ENCODE data around the gene GALNT9.

Gene GALNT9

DNA sequence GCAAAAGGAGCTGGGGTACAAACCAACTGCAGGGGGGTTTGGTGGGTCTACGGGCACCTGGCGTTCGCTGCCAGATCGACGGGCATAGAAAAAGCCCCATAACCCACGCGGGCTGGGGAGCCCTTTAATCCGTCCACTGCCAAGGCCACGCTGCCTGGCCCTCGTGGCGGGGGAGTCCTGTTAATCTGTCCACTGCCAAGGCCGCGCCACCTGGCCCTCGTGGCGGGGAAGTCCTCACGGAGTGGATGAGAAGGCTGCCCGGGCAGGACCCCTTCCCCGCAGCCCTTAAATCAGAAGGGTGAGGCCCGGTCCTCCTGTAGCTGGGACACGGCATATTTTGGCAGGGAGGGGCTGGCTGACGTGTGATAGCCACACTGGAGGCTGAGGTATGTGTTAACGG, 99.0 kb downstream of the GALNT9 start:
- TF ChIP-seq ISL1 (CRISPR knock-in tag; IDR thresholded peaks at IDR 0.05) (no peak), OSR1 (CRISPR knock-in tag; IDR thresholded peaks at IDR 0.05) (no peak), ZNF8 (CRISPR knock-in tag; IDR thresholded peaks at IDR 0.05) (no peak), RARB (CRISPR knock-in tag; IDR thresholded peaks at IDR 0.05) (no peak), ZC3H10 (CRISPR knock-in tag; IDR thresholded peaks at IDR 0.05) (no peak), BACH2 (CRISPR knock-in tag; IDR thresholded peaks at IDR 0.05; ENCODE audit: borderline replicate concordance) (no peak), ZNF70 (CRISPR knock-in tag; IDR thresholded peaks at IDR 0.05) (no peak)
- TF ChIP-seq, protein P1, sequence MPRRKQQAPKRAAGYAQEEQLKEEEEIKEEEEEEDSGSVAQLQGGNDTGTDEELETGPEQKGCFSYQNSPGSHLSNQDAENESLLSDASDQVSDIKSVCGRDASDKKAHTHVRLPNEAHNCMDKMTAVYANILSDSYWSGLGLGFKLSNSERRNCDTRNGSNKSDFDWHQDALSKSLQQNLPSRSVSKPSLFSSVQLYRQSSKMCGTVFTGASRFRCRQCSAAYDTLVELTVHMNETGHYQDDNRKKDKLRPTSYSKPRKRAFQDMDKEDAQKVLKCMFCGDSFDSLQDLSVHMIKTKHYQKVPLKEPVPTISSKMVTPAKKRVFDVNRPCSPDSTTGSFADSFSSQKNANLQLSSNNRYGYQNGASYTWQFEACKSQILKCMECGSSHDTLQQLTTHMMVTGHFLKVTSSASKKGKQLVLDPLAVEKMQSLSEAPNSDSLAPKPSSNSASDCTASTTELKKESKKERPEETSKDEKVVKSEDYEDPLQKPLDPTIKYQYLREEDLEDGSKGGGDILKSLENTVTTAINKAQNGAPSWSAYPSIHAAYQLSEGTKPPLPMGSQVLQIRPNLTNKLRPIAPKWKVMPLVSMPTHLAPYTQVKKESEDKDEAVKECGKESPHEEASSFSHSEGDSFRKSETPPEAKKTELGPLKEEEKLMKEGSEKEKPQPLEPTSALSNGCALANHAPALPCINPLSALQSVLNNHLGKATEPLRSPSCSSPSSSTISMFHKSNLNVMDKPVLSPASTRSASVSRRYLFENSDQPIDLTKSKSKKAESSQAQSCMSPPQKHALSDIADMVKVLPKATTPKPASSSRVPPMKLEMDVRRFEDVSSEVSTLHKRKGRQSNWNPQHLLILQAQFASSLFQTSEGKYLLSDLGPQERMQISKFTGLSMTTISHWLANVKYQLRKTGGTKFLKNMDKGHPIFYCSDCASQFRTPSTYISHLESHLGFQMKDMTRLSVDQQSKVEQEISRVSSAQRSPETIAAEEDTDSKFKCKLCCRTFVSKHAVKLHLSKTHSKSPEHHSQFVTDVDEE (CRISPR knock-in tag; IDR thresholded peaks at IDR 0.05), result no peak
- ATAC-seq, result no peak

DNA sequence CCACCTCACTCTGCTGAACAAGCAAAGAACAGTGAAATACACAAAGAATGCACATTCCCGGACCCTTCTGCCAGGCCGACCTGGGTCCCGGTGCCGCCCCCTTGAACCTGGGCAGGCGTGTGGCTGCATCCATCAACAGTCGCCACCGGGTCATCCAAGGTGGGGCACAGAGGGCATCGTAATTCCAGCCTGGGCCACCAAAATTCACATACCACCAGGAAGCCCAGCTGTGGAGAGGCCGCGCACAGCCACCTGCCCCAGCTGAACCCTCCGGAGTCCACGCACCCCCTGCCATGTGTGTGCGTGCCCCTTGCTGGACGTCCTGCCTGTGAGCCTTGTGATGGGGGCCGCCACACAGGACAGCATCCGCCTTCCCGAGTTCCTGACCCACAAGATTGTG, 99.5 kb downstream of the GALNT9 start:
- TF ChIP-seq ZFP3 (CRISPR knock-in tag; IDR thresholded peaks at IDR 0.05) (no peak), BACH2 (CRISPR knock-in tag; IDR thresholded peaks at IDR 0.05; ENCODE audit: borderline replicate concordance) (no peak), TCF4 (CRISPR knock-in tag; IDR thresholded peaks at IDR 0.05; ENCODE audit: borderline replicate concordance) (no peak), ZNF565 (CRISPR knock-in tag; conservative IDR thresholded peaks at IDR 0.05; ENCODE audit: low read depth) (no peak), ZNF70 (CRISPR knock-in tag; IDR thresholded peaks at IDR 0.05) (no peak), ARNTL (CRISPR knock-in tag; IDR thresholded peaks at IDR 0.05; ENCODE audit: borderline replicate concordance, low read depth) (no peak), SNAI2 (CRISPR knock-in tag; IDR thresholded peaks at IDR 0.05) (no peak), ZNF8 (CRISPR knock-in tag; IDR thresholded peaks at IDR 0.05) (no peak), CSDC2 (CRISPR knock-in tag; IDR thresholded peaks at IDR 0.05) (no peak), ISL1 (CRISPR knock-in tag; IDR thresholded peaks at IDR 0.05) (no peak), ZFP30 (CRISPR knock-in tag; IDR thresholded peaks at IDR 0.05) (no peak), TOX (CRISPR knock-in tag; IDR thresholded peaks at IDR 0.05; ENCODE audit: borderline replicate concordance) (no peak), RARB (CRISPR knock-in tag; IDR thresholded peaks at IDR 0.05) (no peak), PPARA (CRISPR knock-in tag; IDR thresholded peaks at IDR 0.05; ENCODE audit: borderline replicate concordance) (no peak)
- TF ChIP-seq, protein P2, sequence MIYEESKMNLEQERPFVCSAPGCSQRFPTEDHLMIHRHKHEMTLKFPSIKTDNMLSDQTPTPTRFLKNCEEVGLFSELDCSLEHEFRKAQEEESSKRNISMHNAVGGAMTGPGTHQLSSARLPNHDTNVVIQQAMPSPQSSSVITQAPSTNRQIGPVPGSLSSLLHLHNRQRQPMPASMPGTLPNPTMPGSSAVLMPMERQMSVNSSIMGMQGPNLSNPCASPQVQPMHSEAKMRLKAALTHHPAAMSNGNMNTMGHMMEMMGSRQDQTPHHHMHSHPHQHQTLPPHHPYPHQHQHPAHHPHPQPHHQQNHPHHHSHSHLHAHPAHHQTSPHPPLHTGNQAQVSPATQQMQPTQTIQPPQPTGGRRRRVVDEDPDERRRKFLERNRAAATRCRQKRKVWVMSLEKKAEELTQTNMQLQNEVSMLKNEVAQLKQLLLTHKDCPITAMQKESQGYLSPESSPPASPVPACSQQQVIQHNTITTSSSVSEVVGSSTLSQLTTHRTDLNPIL (CRISPR knock-in tag; IDR thresholded peaks at IDR 0.05; ENCODE audit: low read depth), result no peak
- TF ChIP-seq, protein P3, sequence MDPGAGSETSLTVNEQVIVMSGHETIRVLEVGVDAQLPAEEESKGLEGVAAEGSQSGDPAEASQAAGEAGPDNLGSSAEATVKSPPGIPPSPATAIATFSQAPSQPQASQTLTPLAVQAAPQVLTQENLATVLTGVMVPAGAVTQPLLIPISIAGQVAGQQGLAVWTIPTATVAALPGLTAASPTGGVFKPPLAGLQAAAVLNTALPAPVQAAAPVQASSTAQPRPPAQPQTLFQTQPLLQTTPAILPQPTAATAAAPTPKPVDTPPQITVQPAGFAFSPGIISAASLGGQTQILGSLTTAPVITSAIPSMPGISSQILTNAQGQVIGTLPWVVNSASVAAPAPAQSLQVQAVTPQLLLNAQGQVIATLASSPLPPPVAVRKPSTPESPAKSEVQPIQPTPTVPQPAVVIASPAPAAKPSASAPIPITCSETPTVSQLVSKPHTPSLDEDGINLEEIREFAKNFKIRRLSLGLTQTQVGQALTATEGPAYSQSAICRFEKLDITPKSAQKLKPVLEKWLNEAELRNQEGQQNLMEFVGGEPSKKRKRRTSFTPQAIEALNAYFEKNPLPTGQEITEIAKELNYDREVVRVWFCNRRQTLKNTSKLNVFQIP (CRISPR knock-in tag; IDR thresholded peaks at IDR 0.05; ENCODE audit: borderline replicate concordance, low read depth), result no peak
- TF ChIP-seq, protein P4, sequence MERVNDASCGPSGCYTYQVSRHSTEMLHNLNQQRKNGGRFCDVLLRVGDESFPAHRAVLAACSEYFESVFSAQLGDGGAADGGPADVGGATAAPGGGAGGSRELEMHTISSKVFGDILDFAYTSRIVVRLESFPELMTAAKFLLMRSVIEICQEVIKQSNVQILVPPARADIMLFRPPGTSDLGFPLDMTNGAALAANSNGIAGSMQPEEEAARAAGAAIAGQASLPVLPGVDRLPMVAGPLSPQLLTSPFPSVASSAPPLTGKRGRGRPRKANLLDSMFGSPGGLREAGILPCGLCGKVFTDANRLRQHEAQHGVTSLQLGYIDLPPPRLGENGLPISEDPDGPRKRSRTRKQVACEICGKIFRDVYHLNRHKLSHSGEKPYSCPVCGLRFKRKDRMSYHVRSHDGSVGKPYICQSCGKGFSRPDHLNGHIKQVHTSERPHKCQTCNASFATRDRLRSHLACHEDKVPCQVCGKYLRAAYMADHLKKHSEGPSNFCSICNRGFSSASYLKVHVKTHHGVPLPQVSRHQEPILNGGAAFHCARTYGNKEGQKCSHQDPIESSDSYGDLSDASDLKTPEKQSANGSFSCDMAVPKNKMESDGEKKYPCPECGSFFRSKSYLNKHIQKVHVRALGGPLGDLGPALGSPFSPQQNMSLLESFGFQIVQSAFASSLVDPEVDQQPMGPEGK (CRISPR knock-in tag; IDR thresholded peaks at IDR 0.05; ENCODE audit: borderline replicate concordance), result no peak
- no peak for ATAC-seq

DNA sequence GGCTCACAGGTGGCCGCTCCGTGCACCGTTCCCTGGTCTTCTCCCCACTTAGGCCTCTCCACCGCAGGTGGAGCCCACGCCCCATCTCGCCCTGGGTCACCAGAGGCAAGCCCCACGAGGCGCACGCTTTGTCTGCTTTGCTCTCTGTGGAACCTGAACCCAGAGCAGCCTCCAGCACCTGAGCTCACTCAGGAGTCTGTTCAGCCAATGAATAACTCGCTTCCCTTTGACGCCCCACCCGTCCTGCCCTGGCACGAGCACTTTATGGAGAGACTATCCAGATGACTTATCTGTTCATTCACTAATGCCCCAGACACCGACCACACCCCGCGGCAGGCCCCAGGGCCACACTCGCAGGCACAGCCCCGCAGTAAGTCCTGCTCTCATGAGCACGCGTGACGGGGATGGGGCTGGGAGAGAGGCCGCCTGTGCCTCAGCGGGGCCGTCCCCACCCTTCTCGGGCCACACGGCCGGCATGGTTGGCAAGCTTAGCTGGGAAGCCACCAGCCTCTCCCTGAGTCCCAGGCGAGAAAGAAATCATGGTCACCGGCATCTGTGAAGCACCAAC, 100.1 kb downstream of the GALNT9 start:
- ATAC-seq, result no peak
- TF ChIP-seq, protein P3 (CRISPR knock-in tag; IDR thresholded peaks at IDR 0.05; ENCODE audit: borderline replicate concordance, low read depth), result no peak
